Left ventricle myocardium inferior (tissue), 1 donor: ENCODE results near the gene ASPHD1. TPM values are rescaled to one million over a fixed set of nuclear protein-coding genes. Genes with fewer than 3 reads are reported as not detected.

Source experiments
- DNase-seq: peaks from one replicate; pipeline ENCODE4 v3.0.0-alpha.2; 2020
- H3K27ac ChIP-seq: fragments of 200-600 bp; replicated peaks from 2 replicates; pipeline ENCODE4 v1.8.0; 2021
- H3K27me3 ChIP-seq: fragments of 200-600 bp; 2 replicates; pipeline ENCODE4 v1.8.0; 2021; ENCODE audit warnings: low read depth
- H3K36me3 ChIP-seq: fragments of 200-600 bp; 2 replicates; pipeline ENCODE4 v1.8.0; 2021
- H3K4me1 ChIP-seq: fragments of 200-600 bp; 2 replicates; pipeline ENCODE4 v1.8.0; 2021
- H3K4me3 ChIP-seq: fragments of 200-600 bp; 2 replicates; pipeline ENCODE4 v1.8.0; 2021; ENCODE audit warnings: mild to moderate bottlenecking, moderate library complexity
- H3K9me3 ChIP-seq: fragments of 200-600 bp; replicated peaks from 2 replicates; pipeline ENCODE4 v1.8.0; 2021
- CTCF ChIP-seq: fragments of 200-600 bp; IDR thresholded peaks from 2 replicates; pipeline ENCODE4 v1.8.0; 2021; ENCODE audit warnings: antibody characterized with exemption, mild to moderate bottlenecking, borderline replicate concordance
- intact Hi-C: fragments of 100-400 bp; cut with micrococcal nuclease; formaldehyde crosslinking; loops from one replicate; pipeline ENCODE4 v1.11.0; 2022
- long read RNA-seq: library from polyadenylated mRNA; unstranded; transcript quantifications from one replicate; pipeline ENCODE4 v2.0.0, GENCODE V29; 2021
- total RNA-seq: library from RNA; stranded (reverse); fragmentation: NEBNext Ultra II Directional; extraction: Animal tissue kit (Norgen Biotek cat#: 25700); gene quantifications from one replicate; pipeline ENCODE4 v1.2.1, GENCODE V29; 2021
- donor health status: DM: no; HTN: yes; CAD: no; lungs with severe emphysema.

ASPHD1 gene, protein sequence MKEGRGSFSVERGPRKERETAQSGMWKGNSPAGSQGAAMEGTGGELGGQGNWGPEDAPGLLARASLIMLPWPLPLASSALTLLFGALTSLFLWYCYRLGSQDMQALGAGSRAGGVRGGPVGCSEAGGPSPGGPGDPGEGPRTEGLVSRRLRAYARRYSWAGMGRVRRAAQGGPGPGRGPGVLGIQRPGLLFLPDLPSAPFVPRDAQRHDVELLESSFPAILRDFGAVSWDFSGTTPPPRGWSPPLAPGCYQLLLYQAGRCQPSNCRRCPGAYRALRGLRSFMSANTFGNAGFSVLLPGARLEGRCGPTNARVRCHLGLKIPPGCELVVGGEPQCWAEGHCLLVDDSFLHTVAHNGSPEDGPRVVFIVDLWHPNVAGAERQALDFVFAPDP
- not detected for total RNA-seq
- long read RNA-seq, partial matches to known transcripts, result 0 of 1 reads
- long read RNA-seq, other reads (novel, unspliced or antisense), result 1 of 1 reads

DNA sequence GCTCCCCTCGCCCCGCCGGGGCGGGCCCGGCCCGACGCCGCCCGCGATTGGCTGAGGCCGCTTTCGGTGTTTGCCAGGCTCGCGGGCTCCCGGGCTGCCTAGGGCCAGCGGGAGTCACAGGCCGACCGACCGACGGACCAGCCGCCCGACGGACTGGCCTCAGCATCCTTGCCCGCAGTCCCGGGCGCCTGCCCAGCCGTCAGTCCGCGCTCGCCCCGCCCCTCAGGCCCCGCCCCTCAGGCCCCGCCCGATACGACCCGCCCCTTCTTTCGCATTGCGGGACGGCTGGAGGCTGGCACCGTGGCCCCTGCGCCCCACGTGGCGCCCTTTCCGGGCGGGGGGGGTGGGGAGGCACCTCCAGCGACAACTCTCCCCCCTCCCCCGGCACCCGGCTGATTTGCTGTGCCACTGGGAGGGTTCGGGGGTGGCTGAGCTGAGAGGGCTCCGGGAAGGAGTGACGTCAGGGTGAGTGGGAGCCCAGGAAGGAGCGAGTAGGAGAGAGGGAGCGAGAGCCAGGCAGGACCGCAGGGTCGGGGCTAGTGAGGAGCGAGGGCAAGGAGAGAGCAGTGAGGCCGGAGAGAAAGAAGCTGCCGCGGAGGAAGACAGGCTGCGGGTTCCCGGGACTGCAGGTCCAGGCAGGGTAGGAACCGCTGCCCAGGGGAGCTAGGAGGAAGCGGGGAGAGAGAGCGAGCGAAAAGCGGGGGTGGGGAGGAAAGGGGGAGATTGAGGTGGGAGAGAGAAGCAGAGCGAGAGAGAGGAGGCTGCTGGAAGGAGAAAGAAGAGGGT, at the start of gene ASPHD1:
TSS of gene ASPHD1 (plus strand) at position 387 of the 786 bp plus-strand sequence. CDS start 484 bp downstream, outside the sequence.
- Histone ChIP-seq H3K4me1 (peaks cover 16% of the 10 kb centered on the region), H3K27ac (no peak within 1 kb of the TSS), H3K36me3 (no peaks in the 10 kb centered on the region), H3K27me3 (peaks cover 67% of the 10 kb centered on the region), H3K9me3 (no peaks in the 10 kb centered on the region), H3K4me3 (peak within 1 kb of the TSS; percentile 75)
- peak; percentile 71 for DNase-seq
- intact Hi-C loops, result no loop called here
- TF ChIP-seq CTCF, result no peak

GRCh38 chr16:29850998-29851397, 49.3 kb upstream of the ASPHD1 start:
- DNase-seq, result no peak
- H3K27ac ChIP-seq, result no peak overlapping the region
- no peak for TF ChIP-seq CTCF
- H3K27me3 ChIP-seq, result no peaks in the 10 kb centered on the region
- intact Hi-C loops, result no loop called here
- H3K36me3 ChIP-seq, result peaks cover 19% of the 10 kb centered on the region
- H3K4me3 ChIP-seq, result no peak overlapping the region
- peaks cover 23% of the 10 kb centered on the region for H3K4me1 ChIP-seq
- H3K9me3 ChIP-seq, result no peaks in the 10 kb centered on the region

DNA sequence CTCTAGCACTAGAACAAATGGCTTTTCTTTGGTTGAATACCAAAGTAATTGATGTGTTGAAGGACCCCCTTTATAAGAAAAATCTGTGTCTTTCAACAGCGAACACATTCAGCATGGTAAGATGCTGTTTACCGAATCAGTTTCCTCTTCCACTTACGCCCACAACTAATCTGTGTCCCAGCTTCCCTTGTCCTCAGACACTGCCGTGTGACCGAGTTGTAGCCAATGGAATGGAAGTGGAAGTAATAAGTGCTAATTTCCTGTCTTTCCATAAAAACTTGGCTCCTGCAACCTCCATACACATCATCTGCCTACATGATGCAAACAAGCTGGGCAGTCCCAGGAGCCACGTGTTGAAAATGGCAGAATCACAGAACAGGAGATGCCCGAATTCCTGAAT, 47.6 kb upstream of the ASPHD1 start:
- H3K4me3 ChIP-seq, result peak overlapping the region; percentile 18
- peak overlapping the region; percentile 70 for H3K27ac ChIP-seq
- H3K27me3 ChIP-seq, result no peaks in the 10 kb centered on the region
- DNase-seq, result no peak
- no peak for TF ChIP-seq CTCF
- H3K36me3 ChIP-seq, result peaks cover 3% of the 10 kb centered on the region
- H3K4me1 ChIP-seq, result peaks cover 23% of the 10 kb centered on the region
- intact Hi-C loops, result no loop called here
- no peaks in the 10 kb centered on the region for H3K9me3 ChIP-seq

- Histone ChIP-seq H3K9me3 (no peaks in the 10 kb centered on the region), H3K27ac (no peak overlapping the region), H3K4me1 (peaks cover 18% of the 10 kb centered on the region), H3K36me3 (peaks cover 15% of the 10 kb centered on the region), H3K27me3 (no peaks in the 10 kb centered on the region), H3K4me3 (no peak overlapping the region)
- no peak for TF ChIP-seq CTCF
- DNase-seq, result no peak
- intact Hi-C loops, result no loop called here
These were observed 45.7 kb upstream of the ASPHD1 start for GRCh38 chr16:29854520-29855100.

GRCh38 chr16:29857133-29857760, 43.0 kb upstream of the ASPHD1 start:
- DNase-seq, result no peak
- TF ChIP-seq CTCF, result no peak
- Histone ChIP-seq H3K9me3 (no peaks in the 10 kb centered on the region), H3K4me3 (no peak overlapping the region), H3K27me3 (no peaks in the 10 kb centered on the region), H3K36me3 (peaks cover 33% of the 10 kb centered on the region), H3K27ac (no peak overlapping the region), H3K4me1 (peaks cover 34% of the 10 kb centered on the region)
- intact Hi-C loops, result no loop called here
